ENCODE measurements around the gene USP35. TPM values are rescaled to one million over a fixed set of nuclear protein-coding genes. Genes with fewer than 3 reads are reported as not detected.

USP35 gene
- total and polyA plus RNA-seq, 7 donors = 1.3 to 7.1 (median 3.3) TPM

DNA sequence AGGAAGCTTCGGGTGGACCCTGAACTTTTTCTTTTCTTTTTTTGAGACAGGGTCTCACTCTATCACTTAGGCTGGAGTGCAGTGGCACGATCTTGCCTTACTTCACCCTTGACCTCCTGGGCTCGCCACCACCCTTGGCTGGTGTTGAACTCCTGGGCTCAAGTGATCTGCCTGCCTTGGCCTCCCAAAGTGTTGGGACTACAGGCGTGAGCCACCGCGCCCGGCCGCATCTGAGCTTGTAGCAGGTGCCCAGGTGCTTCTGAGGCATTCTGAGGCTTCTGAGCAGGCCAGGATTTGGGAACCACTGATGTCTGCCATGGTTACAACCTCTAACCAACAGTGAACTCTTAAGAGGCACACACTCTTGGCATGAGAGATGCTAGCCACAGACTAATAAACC lies 5.1 kb downstream of the USP35 start:
- DNase-seq (no peak), ATAC-seq (no peak)
- no peaks in the 10 kb centered on the region for H3K27me3 ChIP-seq (ENCODE audit: insufficient read depth in 3 of 3, low read length in 2 of 3)
- H3K4me1 ChIP-seq = peaks cover 30% of the 10 kb centered on the region
- peaks cover 0 to 16% of the 10 kb centered on the region in 2 donors for H3K36me3 ChIP-seq (ENCODE audit: insufficient read depth in 1 of 2, low read depth in 1 of 2)
- TF ChIP-seq, protein P1, sequence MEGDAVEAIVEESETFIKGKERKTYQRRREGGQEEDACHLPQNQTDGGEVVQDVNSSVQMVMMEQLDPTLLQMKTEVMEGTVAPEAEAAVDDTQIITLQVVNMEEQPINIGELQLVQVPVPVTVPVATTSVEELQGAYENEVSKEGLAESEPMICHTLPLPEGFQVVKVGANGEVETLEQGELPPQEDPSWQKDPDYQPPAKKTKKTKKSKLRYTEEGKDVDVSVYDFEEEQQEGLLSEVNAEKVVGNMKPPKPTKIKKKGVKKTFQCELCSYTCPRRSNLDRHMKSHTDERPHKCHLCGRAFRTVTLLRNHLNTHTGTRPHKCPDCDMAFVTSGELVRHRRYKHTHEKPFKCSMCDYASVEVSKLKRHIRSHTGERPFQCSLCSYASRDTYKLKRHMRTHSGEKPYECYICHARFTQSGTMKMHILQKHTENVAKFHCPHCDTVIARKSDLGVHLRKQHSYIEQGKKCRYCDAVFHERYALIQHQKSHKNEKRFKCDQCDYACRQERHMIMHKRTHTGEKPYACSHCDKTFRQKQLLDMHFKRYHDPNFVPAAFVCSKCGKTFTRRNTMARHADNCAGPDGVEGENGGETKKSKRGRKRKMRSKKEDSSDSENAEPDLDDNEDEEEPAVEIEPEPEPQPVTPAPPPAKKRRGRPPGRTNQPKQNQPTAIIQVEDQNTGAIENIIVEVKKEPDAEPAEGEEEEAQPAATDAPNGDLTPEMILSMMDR (IDR thresholded peaks at IDR 0.05) = no peak
- H3K27ac ChIP-seq = no peak overlapping the region
- H3K9me3 ChIP-seq = no peaks in the 10 kb centered on the region
- no peak overlapping the region for H3K4me3 ChIP-seq
- 88 to 94% (median 93%) methylated on average over 8 of the region's 8 CpGs for WGBS, 3 donors
- intact Hi-C loops (cut with DNase I) = no loop called here

DNA sequence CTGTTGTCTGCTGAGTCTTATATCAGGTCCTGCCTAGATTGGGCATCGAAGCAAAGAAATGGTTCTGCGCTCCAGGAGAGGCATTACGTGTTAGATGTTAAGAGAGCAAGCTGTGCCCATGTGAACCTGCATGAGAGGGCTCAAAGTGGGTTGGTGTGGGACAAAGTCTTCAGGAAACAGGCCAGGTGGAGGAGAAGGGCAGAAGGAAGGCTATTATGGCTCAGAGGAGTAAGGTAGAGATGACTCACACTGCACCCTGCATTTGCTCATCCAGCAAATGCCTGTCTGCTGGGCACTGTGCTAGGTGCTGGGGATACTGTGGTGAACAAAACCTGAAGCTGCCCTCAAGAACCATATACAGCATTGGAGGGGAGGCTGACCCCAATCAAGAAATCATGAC lies 5.8 kb downstream of the USP35 start:
- no peaks in the 10 kb centered on the region for H3K27me3 ChIP-seq (ENCODE audit: insufficient read depth in 3 of 3, low read length in 2 of 3)
- intact Hi-C loops (cut with DNase I) = no loop called here
- H3K9me3 ChIP-seq = no peaks in the 10 kb centered on the region
- DNase-seq (no peak), ATAC-seq (no peak)
- peaks cover 0 to 16% of the 10 kb centered on the region in 2 donors for H3K36me3 ChIP-seq (ENCODE audit: insufficient read depth in 1 of 2, low read depth in 1 of 2)
- H3K4me1 ChIP-seq = peaks cover 25% of the 10 kb centered on the region
- TF ChIP-seq, protein P1 (IDR thresholded peaks at IDR 0.05) = no peak
- WGBS, 3 donors = 85 to 94% (median 92%) methylated on average over 3 of the region's 3 CpGs
- H3K27ac ChIP-seq = no peak overlapping the region
- no peak overlapping the region for H3K4me3 ChIP-seq

DNA sequence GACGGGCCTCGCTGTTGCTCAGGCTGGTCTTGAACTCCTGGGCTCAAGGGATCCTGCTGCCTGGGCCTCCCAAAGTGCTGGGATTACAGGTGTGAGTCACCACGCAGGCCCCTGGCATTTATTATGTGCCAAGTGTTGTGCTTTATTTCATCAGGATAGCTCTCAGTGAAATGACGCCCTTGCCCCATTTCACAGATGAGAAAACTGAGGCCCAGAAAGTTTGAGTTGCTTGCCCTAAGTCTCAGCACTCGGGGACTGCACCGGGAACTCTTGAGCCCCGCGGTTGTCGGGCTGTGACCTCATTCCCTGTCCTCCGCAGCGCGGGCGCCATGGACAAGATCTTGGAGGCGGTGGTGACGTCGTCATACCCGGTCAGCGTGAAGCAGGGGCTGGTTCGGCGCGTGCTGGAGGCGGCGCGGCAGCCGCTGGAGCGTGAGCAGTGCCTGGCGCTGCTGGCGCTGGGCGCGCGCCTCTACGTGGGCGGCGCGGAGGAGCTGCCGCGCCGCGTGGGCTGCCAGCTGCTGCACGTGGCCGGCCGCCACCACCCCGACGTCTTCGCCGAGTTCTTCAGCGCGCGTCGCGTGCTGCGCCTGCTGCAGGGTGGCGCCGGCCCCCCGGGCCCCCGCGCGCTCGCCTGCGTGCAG lies 7.3 kb downstream of the USP35 start:
- no peak for DNase-seq
- no peak for ATAC-seq
- no peaks in the 10 kb centered on the region for H3K9me3 ChIP-seq
- H3K27me3 ChIP-seq (ENCODE audit: insufficient read depth in 3 of 3, low read length in 2 of 3) = no peaks in the 10 kb centered on the region
- peaks cover 0 to 21% of the 10 kb centered on the region in 2 donors for H3K36me3 ChIP-seq (ENCODE audit: insufficient read depth in 1 of 2, low read depth in 1 of 2)
- H3K4me3 ChIP-seq = no peak overlapping the region
- no peak overlapping the region for H3K27ac ChIP-seq
- intact Hi-C loops (cut with DNase I) = no loop called here
- WGBS, 3 donors = 46 to 54% (median 51%) methylated on average over 53 to 60 of the region's 60 CpGs
- H3K4me1 ChIP-seq = peaks cover 18% of the 10 kb centered on the region
- TF ChIP-seq, protein P1 (IDR thresholded peaks at IDR 0.05) = no peak

DNA sequence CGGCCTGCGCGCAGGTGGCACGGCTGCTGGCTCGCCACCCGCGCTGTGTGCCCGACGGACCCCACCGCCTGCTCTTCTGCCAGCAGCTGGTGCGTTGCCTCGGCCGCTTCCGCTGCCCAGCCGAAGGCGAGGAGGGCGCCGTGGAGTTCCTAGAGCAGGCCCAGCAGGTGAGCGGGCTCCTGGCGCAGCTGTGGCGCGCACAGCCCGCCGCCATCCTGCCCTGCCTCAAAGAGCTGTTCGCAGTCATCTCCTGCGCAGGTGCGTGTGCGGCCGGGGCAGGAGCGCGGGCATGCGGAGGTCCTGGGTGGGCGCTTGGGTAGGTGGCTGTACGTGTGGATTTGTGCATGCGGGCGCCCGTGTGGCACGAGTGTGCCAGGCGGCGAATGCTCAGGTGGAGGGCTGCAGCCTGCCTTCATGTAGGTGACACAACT lies 8.0 kb downstream of the USP35 start:
- no peaks in the 10 kb centered on the region for H3K27me3 ChIP-seq (ENCODE audit: insufficient read depth in 3 of 3, low read length in 2 of 3)
- ATAC-seq = no peak
- no peak for DNase-seq
- peaks cover 12% of the 10 kb centered on the region for H3K4me1 ChIP-seq
- no peak overlapping the region for H3K27ac ChIP-seq
- 83 to 85% (median 83%) methylated on average over 37 to 40 of the region's 40 CpGs for WGBS, 3 donors
- TF ChIP-seq, protein P1 (IDR thresholded peaks at IDR 0.05) = no peak
- intact Hi-C loops (cut with DNase I) = no loop called here
- H3K9me3 ChIP-seq = no peaks in the 10 kb centered on the region
- H3K4me3 ChIP-seq = no peak overlapping the region
- H3K36me3 ChIP-seq (ENCODE audit: insufficient read depth in 1 of 2, low read depth in 1 of 2) = peaks cover 0 to 21% of the 10 kb centered on the region in 2 donors

DNA sequence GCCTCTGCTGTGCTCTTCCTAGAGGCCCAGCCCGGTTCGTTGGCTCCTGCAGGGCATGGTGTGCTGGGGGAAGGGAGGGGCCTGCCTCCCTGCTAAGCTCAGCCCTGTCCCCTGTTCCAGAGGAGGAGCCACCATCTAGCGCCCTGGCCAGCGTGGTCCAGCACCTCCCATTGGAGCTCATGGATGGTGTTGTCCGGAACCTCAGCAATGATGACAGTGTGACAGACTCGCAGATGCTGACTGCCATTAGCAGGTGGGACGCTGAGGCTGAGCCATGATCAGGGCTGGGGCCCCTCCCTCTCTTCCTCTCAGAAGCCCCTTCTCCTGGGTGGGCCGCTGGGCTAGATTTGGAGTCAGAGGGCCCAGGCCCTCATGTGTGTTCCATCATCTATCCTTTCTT lies 9.1 kb downstream of the USP35 start:
- ATAC-seq (no peak), DNase-seq (no peak)
- Histone ChIP-seq H3K9me3 (no peaks in the 10 kb centered on the region), H3K36me3 (ENCODE audit: insufficient read depth in 1 of 2, low read depth in 1 of 2) (peaks cover 0 to 21% of the 10 kb centered on the region in 2 donors), H3K4me3 (no peak overlapping the region), H3K27me3 (ENCODE audit: insufficient read depth in 3 of 3, low read length in 2 of 3) (no peaks in the 10 kb centered on the region), H3K27ac (no peak overlapping the region), H3K4me1 (peaks cover 2% of the 10 kb centered on the region)
- intact Hi-C loops (cut with DNase I) = no loop called here
- TF ChIP-seq, protein P1 (IDR thresholded peaks at IDR 0.05) = no peak
- WGBS, 3 donors = 90 to 95% (median 95%) methylated on average over 8 of the region's 8 CpGs
